ENCODE measurements around the gene NR1D1. TPM values are rescaled to one million over a fixed set of nuclear protein-coding genes. Genes with fewer than 3 reads are reported as not detected.

The NR1D1 gene
- total RNA-seq, 1 experiment from 2014 or later = 8.8 TPM

DNA sequence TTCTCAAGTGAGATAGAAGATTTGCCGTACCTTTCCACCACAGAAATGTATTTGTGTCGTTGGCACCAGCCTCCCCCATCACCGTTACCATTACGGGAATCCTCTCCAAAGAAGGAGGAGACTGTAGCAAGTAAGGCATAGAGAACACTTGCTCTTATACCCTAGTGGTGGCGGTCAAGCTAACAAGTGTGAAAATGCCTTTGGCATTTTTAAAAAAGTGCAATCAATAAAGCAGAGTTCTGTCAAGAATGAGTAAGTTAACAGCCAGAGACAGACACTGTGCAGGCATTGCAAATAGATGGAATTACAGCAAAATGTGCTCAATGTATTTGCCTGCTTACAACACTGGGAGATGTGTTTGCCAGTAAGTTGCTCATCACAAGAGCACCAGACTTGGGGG is 29.1 kb upstream of the NR1D1 start:
- intact Hi-C loops (cut with micrococcal nuclease; ENCODE audit: unreplicated experiment) = no loop called here
- H3K9me3 ChIP-seq (ENCODE audit: control insufficient read depth, insufficient read depth, low read depth, low read length) = no peaks in the 10 kb centered on the region
- TSS peak; percentile 41 for BruUV-seq (replicated peaks)
- H3K27ac ChIP-seq (ENCODE audit: low read length) = no peak overlapping the region
- TF ChIP-seq SIN3A (IDR thresholded peaks at IDR 0.05; ENCODE audit: borderline replicate concordance, insufficient read depth, low read depth, low read length) (no peak), POLR2AphosphoS5 (IDR thresholded peaks at IDR 0.05; ENCODE audit: low read depth, low read length) (peak; percentile 33; the same call in 1 of the 2 replicates), CTCF (IDR thresholded peaks at IDR 0.05) (no peak), TCF7L2 (IDR thresholded peaks at IDR 0.05; ENCODE audit: low read depth, low read length) (no peak)
- TF ChIP-seq, protein P1, sequence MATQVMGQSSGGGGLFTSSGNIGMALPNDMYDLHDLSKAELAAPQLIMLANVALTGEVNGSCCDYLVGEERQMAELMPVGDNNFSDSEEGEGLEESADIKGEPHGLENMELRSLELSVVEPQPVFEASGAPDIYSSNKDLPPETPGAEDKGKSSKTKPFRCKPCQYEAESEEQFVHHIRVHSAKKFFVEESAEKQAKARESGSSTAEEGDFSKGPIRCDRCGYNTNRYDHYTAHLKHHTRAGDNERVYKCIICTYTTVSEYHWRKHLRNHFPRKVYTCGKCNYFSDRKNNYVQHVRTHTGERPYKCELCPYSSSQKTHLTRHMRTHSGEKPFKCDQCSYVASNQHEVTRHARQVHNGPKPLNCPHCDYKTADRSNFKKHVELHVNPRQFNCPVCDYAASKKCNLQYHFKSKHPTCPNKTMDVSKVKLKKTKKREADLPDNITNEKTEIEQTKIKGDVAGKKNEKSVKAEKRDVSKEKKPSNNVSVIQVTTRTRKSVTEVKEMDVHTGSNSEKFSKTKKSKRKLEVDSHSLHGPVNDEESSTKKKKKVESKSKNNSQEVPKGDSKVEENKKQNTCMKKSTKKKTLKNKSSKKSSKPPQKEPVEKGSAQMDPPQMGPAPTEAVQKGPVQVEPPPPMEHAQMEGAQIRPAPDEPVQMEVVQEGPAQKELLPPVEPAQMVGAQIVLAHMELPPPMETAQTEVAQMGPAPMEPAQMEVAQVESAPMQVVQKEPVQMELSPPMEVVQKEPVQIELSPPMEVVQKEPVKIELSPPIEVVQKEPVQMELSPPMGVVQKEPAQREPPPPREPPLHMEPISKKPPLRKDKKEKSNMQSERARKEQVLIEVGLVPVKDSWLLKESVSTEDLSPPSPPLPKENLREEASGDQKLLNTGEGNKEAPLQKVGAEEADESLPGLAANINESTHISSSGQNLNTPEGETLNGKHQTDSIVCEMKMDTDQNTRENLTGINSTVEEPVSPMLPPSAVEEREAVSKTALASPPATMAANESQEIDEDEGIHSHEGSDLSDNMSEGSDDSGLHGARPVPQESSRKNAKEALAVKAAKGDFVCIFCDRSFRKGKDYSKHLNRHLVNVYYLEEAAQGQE (IDR thresholded peaks at IDR 0.05; ENCODE audit: insufficient read depth in 1 of 2, low read depth in 2 of 2, low read length in 1 of 2) = no peak
- CTCF ChIA-PET = no interaction called here
- in situ Hi-C loops (cut with HindIII; ENCODE audit: low pct_unique_long_range_greater_than_20kb, low sequenced_read_pairs) = no loop called here
- no peak for DNase-seq (ENCODE audit: low read depth, low spot score)
- H3K27me3 ChIP-seq (ENCODE audit: control insufficient read depth, insufficient read depth, low read length) = no peaks in the 10 kb centered on the region
- peaks cover 48% of the 10 kb centered on the region for H3K36me3 ChIP-seq (ENCODE audit: control insufficient read depth, insufficient read depth, low read length)
- peaks cover 9% of the 10 kb centered on the region for H3K4me1 ChIP-seq (ENCODE audit: control insufficient read depth, insufficient read depth, low read length)
- POLR2A ChIA-PET = no interaction called here
- ATAC-seq = no peak
- H3K4me3 ChIP-seq (ENCODE audit: low read depth in 2 of 2, low read length in 2 of 2) = no peak overlapping the region

DNA sequence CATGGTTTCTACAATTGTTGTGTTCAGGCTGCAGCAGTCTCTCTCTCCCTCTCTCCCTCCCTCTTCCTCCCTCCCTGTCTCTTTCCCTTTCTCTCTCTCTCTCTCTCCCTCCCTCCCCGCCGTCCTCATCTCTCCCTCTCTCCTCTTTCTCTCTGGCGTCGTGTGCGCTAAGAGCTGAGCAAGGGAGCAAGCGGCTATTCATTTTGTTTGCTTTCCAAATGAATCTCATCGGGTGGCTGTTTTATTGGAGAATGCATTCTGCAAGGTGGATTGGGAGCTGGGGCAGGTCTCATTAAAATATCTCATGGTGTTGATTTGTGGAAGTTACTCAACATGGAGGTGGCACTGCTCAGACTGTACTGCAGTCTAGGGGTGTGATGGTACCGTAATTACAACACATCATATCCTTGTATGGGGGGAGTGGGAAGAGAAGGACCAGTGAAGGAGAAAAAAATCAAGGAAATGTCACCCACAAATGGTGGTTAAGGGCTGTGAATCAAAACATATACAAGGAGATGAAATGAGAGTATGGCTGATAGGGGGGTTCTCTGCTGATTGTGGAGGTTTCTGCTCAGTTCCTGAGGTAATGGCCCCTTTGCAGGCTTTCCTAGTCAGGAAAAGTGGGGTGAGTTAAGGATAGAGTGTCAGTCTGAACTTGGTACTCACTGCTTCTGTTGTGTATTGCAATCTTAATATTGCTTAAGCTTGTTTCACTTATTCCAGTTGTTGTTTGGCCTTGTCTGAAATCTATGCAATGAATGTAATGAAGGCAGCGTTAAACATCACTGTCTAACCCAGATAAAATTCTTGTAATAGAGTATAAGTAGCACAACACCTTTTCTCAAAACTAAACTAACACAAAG is 24.1 kb upstream of the NR1D1 start:
- BruUV-seq (replicated peaks) = no TSS peak
- peak overlapping the region; percentile 91 for H3K27ac ChIP-seq (ENCODE audit: low read length)
- H3K36me3 ChIP-seq (ENCODE audit: control insufficient read depth, insufficient read depth, low read length) = peaks cover 13% of the 10 kb centered on the region
- in situ Hi-C loops (cut with HindIII; ENCODE audit: low pct_unique_long_range_greater_than_20kb, low sequenced_read_pairs) (no loop called here), intact Hi-C loops (cut with micrococcal nuclease; ENCODE audit: unreplicated experiment) (no loop called here)
- no peaks in the 10 kb centered on the region for H3K9me3 ChIP-seq (ENCODE audit: control insufficient read depth, insufficient read depth, low read depth, low read length)
- DNase-seq (ENCODE audit: low read depth, low spot score) = no peak
- H3K4me1 ChIP-seq (ENCODE audit: control insufficient read depth, insufficient read depth, low read length) = peaks cover 15% of the 10 kb centered on the region
- peak overlapping the region; percentile 74 to 93 for H3K4me3 ChIP-seq (ENCODE audit: low read depth in 2 of 2, low read length in 2 of 2)
- ATAC-seq = no peak
- TF ChIP-seq CTCF (IDR thresholded peaks at IDR 0.05) (no peak), POLR2AphosphoS5 (IDR thresholded peaks at IDR 0.05; ENCODE audit: low read depth, low read length) (no peak)
- no peaks in the 10 kb centered on the region for H3K27me3 ChIP-seq (ENCODE audit: control insufficient read depth, insufficient read depth, low read length)
- ChIA-PET CTCF (interaction anchor here (0.6 to 4.2 kb wide), 6 partner anchors 8 to 149 kb away, joined by 3 to 34 read pairs (median 4); no protein-coding TSS in a partner anchor), POLR2A (interaction anchor here (0.5 to 0.6 kb wide), 2 partner anchors 46 to 87 kb away, joined by 3 to 13 read pairs; no protein-coding TSS in a partner anchor)
